ENCODE measurements around the gene PKD1. TPM values are rescaled to one million over a fixed set of nuclear protein-coding genes. Genes with fewer than 3 reads are reported as not detected.
A peak's percentile ranks its signal among the peaks of the same experiment; 100 is the strongest.

PKD1 gene
- total and polyA plus RNA-seq, 2 donors (not counting 1 experiment from before 2014, with no cell fraction given): 100 to 116 TPM

DNA sequence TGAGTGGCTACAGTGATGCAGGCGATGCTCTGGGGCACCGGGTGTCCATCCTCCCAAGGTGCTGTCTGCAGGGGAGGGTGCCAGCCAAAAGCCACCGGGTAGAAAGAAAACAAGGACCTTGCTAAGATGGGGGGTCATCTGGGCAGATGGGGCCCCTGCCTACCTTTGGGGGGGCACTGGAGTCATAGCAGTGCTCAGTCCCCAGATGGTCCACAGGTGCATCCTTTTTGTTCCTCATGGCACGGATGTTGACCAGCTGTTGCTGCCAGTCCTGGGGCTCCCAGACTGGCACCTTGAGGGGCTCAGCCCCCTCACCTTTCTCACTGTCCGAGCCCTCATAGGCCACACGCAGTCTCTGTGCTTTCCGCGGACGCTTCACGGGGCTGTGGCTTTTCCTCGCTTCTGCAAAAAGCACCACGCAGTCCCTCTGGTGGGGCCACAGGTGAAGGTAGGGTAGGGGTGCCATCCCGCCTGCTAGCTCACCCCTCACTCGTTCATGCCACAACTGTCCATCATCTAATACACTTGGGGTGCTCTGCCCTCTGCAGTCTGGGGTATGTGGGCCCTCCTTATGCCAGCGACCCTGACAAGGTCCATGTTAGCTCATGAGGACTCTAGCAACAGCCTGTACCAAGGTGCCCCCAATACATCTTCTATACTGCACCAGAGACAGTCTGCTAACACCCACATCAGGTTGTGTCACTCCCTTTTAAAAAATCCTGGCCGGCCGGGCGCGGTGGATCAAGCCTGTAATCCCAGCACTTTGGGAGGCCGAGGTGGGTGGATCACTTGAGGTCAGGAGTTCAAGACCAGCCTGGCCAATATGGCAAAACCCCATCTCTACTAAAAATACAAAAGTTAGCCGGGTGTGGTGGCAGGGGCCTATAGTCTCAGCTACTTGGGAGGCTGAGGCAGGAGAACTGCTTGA is 89.5 kb downstream of the PKD1 start:
- no peak for ATAC-seq (ENCODE audit: low read depth)
- WGBS (ENCODE audit: insufficient coverage): 90% methylated on average over 6 of the region's 21 CpGs
- Mint-ChIP-seq H3K27me3 (no peaks in the 10 kb centered on the region), H3K4me1 (peaks cover 20% of the 10 kb centered on the region), H3K27ac (no peak overlapping the region), H3K4me3 (peak overlapping the region; percentile 56), H3K9me3 (ENCODE audit: insufficient read depth) (no peaks in the 10 kb centered on the region)
- Histone ChIP-seq H3K4me2 (replicated peaks; ENCODE audit: low read depth, low read length, poor library complexity, severe bottlenecking) (no peak overlapping the region), H3K9ac (ENCODE audit: low read length) (no peak overlapping the region), H2AFZ (ENCODE audit: insufficient read depth, low read depth, low read length, poor library complexity, severe bottlenecking) (peak overlapping the region; percentile 93), H4K20me1 (ENCODE audit: control insufficient read depth, insufficient read depth, low read length, poor library complexity, severe bottlenecking) (no peaks in the 10 kb centered on the region), H3K36me3 (replicated peaks in 1 of 2; ENCODE audit: control extremely low read depth in 1 of 2, control insufficient read depth in 1 of 2, extremely low read depth in 1 of 2, insufficient read depth in 2 of 2, low read length in 1 of 2) (peaks cover 0 to 8% of the 10 kb centered on the region in 2 experiments), H3K27me3 (replicated peaks in 1 of 4; ENCODE audit: control extremely low read depth in 1 of 4, control insufficient read depth in 3 of 4, insufficient read depth in 4 of 4, low read length in 3 of 4) (no peaks in the 10 kb centered on the region), H3K4me1 (ENCODE audit: control insufficient read depth in 2 of 2, insufficient read depth in 2 of 2, low read length in 2 of 2) (peaks cover 17 to 35% of the 10 kb centered on the region in 2 donors), H3K79me2 (ENCODE audit: control insufficient read depth, insufficient read depth, low read length) (peaks cover 47% of the 10 kb centered on the region), H3K9me3 (ENCODE audit: control extremely low read depth in 1 of 3, control insufficient read depth in 2 of 3, insufficient read depth in 1 of 3, low read length in 2 of 3) (no peaks in the 10 kb centered on the region), H3K4me3 (ENCODE audit: control extremely low read depth in 1 of 5, extremely low read depth in 1 of 5, insufficient read depth in 1 of 5, low read depth in 2 of 5, low read length in 4 of 5) (no peak overlapping the region), H3K27ac (ENCODE audit: low read length in 2 of 2) (no peak overlapping the region)
- no peak for DNase-seq
- no peak for TF ChIP-seq EZH2 (IDR thresholded peaks at IDR 0.05; ENCODE audit: borderline replicate concordance, insufficient read depth, low read depth, low read length, poor library complexity, severe bottlenecking)
- TF ChIP-seq, protein P1, sequence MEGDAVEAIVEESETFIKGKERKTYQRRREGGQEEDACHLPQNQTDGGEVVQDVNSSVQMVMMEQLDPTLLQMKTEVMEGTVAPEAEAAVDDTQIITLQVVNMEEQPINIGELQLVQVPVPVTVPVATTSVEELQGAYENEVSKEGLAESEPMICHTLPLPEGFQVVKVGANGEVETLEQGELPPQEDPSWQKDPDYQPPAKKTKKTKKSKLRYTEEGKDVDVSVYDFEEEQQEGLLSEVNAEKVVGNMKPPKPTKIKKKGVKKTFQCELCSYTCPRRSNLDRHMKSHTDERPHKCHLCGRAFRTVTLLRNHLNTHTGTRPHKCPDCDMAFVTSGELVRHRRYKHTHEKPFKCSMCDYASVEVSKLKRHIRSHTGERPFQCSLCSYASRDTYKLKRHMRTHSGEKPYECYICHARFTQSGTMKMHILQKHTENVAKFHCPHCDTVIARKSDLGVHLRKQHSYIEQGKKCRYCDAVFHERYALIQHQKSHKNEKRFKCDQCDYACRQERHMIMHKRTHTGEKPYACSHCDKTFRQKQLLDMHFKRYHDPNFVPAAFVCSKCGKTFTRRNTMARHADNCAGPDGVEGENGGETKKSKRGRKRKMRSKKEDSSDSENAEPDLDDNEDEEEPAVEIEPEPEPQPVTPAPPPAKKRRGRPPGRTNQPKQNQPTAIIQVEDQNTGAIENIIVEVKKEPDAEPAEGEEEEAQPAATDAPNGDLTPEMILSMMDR (IDR thresholded peaks at IDR 0.05): no peak
- ChIA-PET CTCF (interaction anchor here (2.6 kb wide), 1 partner anchor 94 kb away, joined by 16 read pairs; no protein-coding TSS in a partner anchor), POLR2A (no interaction called here)
- intact Hi-C loops (cut with micrococcal nuclease): loop anchor here (5.0 kb wide), 1 partner anchor 221 kb away; the partner anchor contains the start of gene RNPS1

DNA sequence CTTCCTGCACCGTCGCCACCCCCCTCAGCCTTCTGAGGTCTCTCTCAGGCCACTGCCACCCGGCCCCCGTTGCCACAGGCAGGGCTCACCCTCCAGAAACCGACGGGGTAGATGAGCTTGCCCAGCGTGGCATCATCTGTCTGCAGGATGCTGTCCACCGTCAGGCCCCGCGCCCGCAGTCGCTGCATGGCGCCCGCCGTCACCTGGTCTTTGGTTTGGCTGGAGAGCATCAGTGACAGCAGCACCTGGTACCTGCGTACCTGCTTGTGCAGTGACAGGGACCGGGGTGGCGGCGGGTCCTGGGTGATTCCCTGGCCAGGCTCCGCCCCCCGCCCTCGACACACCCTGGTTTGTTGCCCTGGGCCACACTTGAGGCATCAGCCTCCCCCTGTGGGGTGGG is 91.2 kb downstream of the PKD1 start:
- H3K4me1 Mint-ChIP-seq: peaks cover 20% of the 10 kb centered on the region
- no peaks in the 10 kb centered on the region for H3K9me3 Mint-ChIP-seq (ENCODE audit: insufficient read depth)
- 83% methylated on average over 22 of the region's 22 CpGs for WGBS (ENCODE audit: insufficient coverage)
- Histone ChIP-seq H3K27ac (ENCODE audit: low read length in 2 of 2) (no peak overlapping the region), H3K27me3 (replicated peaks in 1 of 4; ENCODE audit: control extremely low read depth in 1 of 4, control insufficient read depth in 3 of 4, insufficient read depth in 4 of 4, low read length in 3 of 4) (no peaks in the 10 kb centered on the region), H3K4me2 (replicated peaks; ENCODE audit: low read depth, low read length, poor library complexity, severe bottlenecking) (peak overlapping the region; percentile 41), H3K36me3 (replicated peaks in 1 of 2; ENCODE audit: control extremely low read depth in 1 of 2, control insufficient read depth in 1 of 2, extremely low read depth in 1 of 2, insufficient read depth in 2 of 2, low read length in 1 of 2) (no peaks in the 10 kb centered on the region), H2AFZ (ENCODE audit: insufficient read depth, low read depth, low read length, poor library complexity, severe bottlenecking) (no peak overlapping the region), H4K20me1 (ENCODE audit: control insufficient read depth, insufficient read depth, low read length, poor library complexity, severe bottlenecking) (no peaks in the 10 kb centered on the region), H3K9ac (ENCODE audit: low read length) (no peak overlapping the region), H3K79me2 (ENCODE audit: control insufficient read depth, insufficient read depth, low read length) (peaks cover 32% of the 10 kb centered on the region), H3K9me3 (ENCODE audit: control extremely low read depth in 1 of 3, control insufficient read depth in 2 of 3, insufficient read depth in 1 of 3, low read length in 2 of 3) (no peaks in the 10 kb centered on the region), H3K4me1 (ENCODE audit: control insufficient read depth in 2 of 2, insufficient read depth in 2 of 2, low read length in 2 of 2) (peaks cover 17 to 35% of the 10 kb centered on the region in 2 donors), H3K4me3 (ENCODE audit: control extremely low read depth in 1 of 5, extremely low read depth in 1 of 5, insufficient read depth in 1 of 5, low read depth in 2 of 5, low read length in 4 of 5) (no peak overlapping the region)
- TF ChIP-seq, protein P1 (IDR thresholded peaks at IDR 0.05): no peak
- no peak for TF ChIP-seq EZH2 (IDR thresholded peaks at IDR 0.05; ENCODE audit: borderline replicate concordance, insufficient read depth, low read depth, low read length, poor library complexity, severe bottlenecking)
- H3K4me3 Mint-ChIP-seq: no peak overlapping the region
- ATAC-seq (ENCODE audit: low read depth) (no peak), DNase-seq (no peak)
- intact Hi-C loops (cut with micrococcal nuclease): no loop called here
- H3K27me3 Mint-ChIP-seq: no peaks in the 10 kb centered on the region
- CTCF ChIA-PET: no interaction called here
- H3K27ac Mint-ChIP-seq: no peak overlapping the region
- POLR2A ChIA-PET: no interaction called here

All from B cell (primary cell).